NOMO-1 treated with dmso at 0.1 percent for 144 hours (cell line): ENCODE results near the gene PLA2R1.

Source experiments
- DNase-seq: peaks from one replicate; lab custom pipeline; 2025; ENCODE audit not compliant: unreplicated experiment; lab: John Stamatoyannopoulos, UW

Gene PLA2R1

DNA sequence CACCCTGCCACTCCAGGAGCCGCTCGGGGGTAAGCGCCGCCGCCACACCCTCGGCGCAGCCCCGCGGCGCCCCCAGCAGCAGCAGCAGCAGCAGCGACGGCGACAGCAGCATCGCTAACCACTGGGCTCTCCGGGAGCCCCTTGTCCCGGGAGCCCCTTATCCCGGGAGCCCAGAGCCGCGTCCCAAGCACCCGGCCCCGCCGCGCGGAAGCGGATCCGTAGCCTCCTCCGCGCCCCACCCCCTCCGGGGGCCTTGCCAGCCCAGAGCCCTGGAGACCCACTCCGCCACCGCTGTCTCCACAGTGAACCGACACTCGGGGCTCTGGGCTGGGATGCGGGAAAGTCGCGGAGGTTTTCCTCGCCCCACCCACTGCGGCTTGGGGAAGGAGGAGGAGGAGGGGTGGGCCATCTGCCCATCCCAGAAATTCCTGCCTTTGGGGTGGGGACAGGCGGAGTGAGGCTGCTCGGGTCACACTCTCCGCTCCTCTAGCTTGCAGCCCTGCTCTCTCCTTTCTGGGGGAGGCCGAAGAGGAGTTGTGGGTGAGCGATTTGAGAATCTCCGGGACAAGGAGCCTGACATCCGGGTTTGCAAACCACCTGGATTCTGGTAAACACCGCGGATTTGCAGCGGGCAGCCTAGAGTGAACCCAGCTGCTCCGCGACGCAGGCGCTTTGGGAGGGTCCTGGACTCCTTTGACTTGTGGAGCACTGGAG, at the start of gene PLA2R1:
TSS of gene PLA2R1 (minus strand) at position 324 of the 714 bp plus-strand sequence. CDS start at position 112, 212 bp downstream.
- no peak for DNase-seq

DNA sequence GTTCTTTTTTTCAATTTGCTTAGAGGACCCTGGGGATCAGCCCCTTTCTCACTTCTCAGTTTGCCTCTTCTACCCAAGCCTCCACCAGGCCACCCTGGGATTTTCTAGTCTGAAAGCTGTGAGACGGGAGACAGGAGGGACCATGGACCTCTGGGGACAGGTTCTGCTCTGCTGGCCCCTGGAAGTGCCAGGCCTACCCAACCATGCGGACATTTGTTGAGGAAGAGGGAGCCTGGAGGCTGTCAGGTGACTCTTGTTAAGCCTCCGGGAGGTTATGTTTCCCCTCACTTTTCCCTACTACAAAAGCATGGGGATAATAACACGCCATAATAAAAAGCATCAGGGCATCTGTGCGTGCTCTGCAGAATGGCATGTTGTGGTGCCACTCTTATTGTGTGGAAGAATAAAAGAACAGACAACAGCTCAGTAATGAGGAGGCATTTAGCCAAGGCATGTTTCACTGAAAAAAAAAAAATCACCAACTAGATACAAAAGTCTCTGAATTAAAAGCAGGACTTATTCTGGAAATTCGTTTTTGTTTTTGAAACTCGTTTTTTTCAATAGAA, 48.3 kb upstream of the PLA2R1 start:
- no peak for DNase-seq

DNA sequence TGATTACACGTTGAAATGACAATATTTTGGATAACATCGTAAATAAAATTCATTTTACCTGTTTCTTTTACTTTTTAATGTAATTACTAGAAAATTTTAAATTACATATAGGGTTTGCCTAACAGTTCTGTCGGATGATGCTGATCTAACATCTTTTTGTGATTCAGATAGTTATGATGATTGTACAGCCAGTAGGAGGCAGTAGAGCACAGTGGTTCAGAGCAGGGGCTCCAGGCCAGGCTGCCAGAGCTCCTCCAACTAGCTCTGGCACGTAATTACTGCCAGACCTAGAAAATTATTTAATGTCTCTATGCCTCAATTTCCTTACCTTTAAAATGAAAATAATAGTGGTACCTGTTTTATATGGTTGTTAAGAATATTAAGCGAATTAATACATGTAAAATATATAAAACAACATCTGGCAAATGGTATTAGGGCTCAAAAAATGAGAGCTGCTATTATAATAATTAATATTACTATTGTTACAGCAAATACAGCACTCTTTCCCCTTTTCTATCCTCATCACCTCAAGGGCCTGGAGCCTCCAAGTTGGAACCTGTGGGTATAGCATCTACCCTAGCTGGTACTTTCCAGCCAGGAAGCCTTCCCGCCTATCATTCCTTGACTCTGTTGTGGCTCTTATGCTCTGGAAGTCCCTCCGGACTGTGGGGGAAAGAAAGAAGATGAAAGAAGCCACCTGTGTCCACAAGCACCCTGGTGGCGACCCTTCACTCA, 47.7 kb upstream of the PLA2R1 start:
- peak; percentile 16 for DNase-seq

DNA sequence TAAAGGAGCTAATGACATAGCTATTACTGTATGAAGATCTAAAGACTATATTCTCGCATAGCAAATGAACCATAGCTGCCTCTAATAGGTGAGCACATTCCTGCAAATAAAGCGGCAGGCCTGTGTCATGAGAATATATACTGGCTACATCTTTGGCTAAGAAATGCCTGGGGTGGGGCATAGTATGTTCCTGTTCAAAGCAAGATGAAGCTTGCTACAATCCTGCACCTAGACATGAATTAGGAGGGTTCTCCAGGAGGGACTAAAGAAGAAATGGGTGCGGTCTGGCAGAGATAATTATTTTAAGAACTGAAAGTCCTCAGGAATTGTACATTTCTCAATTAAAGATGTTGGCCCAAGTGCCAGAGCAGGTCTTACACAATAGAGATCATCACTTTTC, 46.8 kb upstream of the PLA2R1 start:
- no peak for DNase-seq

DNA sequence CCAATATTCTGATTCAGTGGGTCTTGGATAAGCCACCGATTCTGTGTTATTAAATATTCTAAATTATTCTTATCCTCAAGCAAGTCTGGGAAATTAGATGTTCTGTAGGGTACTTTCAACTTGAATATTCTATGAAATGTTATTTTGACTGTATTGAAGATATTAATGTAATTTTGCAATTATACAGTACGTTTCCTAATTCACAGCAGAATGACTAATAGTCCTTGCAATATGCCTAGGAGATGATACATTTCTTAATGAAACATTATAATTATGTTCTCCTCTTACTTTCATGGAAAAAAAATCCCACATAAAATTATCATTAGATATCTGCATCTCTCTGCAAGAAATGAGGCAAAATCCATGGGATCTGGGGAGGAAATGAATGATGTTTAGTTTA, 46.2 kb upstream of the PLA2R1 start:
- no peak for DNase-seq

GRCh38 chr2:160105366-160105765, 43.0 kb upstream of the PLA2R1 start:
- DNase-seq: no peak

GRCh38 chr2:160104115-160104514, 41.7 kb upstream of the PLA2R1 start:
- DNase-seq: no peak

DNA sequence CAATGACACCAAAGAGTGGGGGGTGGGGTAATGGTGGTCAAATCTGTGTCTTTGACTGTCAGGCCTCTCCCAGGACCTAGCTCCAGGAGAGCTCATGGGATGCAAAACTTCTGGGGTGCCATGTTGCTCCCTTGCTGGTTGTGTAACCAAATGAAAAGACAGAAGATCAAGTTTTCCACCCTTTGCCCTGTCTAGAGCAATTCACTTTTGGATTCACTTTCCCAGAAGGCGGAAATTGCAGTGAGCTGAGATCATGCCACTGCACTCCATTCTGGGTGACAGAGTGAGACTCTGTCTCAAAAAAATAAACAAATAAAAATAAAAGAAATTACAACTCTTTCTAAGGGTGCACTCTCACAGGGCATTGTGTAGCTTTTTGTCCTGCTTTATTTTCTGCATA, 34.9 kb upstream of the PLA2R1 start:
- no peak for DNase-seq

GRCh38 chr2:160096409-160096808, 34.0 kb upstream of the PLA2R1 start:
- DNase-seq: peak; percentile 32

DNA sequence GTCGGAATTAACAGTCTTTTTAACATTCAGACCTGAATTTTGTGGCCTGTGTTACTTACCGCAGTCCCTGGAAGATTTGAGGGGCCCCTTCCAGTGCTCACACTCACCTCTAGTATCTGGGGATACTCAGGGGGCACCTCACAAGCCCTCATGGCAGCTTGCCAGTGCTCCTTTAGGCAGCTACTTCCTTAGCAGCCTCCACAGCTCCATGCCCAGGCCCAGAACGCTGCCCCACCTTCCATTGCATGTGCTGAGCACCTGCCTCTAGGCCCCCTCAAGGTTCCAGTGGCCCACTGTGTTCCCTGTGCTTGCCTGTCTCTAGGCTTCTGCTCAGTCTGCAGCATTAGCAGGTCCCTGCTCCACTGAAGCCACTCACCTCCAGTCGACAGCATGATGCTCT, 30.0 kb upstream of the PLA2R1 start:
- DNase-seq: no peak

DNA sequence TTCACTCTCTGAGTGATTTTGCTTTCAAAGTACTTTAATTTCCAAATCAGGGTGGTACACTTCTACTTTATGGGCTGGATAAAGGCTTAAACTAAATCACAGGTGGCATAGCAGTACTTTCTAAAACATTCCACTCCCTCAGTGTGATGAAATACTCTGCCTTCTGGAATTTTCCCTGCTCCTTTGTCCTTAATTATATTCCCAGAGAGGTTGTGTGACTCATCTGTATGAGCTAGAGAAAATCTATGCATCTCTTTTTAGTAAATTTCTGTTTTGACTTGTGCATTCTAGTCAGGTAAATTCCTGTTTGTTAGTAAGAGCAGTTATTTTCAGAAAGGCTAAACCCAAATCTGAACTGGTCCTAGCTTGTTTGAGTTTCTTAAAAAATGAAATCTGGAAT, 29.0 kb upstream of the PLA2R1 start:
- DNase-seq: no peak

- peak; percentile 3 for DNase-seq
These were observed 25.7 kb upstream of the PLA2R1 start for GRCh38 chr2:160087854-160088745.

- DNase-seq: no peak
These were observed 23.2 kb upstream of the PLA2R1 start for GRCh38 chr2:160085662-160086061.

DNA sequence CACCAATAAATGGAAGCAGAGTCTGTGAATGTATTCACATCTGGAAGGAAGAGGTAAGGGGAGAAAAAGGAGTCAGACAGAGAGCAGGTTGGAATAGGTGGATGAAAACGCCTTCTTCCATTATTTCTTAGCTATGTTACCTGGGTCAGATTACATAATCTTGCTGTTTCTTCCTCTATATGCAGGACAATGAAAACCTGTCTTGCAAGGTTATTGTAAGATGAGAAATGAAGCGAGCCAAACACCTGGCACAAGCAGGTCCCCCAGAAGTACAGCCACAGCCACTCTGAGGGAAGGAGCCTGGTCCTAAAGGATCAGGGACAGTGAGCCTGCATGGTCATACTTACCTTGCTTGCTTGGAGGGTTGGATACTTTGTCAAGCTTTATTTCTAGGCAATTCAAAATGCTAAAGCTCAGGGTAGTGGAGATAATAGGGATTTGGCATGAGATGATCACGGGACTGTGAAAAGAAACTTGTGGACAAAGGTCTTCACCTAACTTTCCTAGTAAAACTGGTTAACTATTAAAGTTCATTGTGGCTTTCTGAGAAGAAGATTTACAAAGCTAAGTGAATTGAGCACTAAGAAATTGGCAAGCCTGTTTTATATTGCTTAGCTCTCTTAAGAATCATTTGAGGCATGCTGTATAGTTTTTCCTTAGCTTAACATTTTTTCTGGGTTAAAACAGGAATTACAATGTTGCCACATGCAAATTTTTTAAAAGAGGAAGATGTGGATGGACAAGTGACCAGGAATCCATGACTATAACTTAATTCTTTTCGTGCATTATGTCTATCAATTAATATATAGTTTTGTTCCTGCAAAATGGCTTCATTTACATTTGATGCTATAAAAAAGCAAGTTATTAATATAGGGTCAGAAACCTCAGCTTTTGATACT, 15.7 kb upstream of the PLA2R1 start:
- DNase-seq: no peak

- DNase-seq: no peak
These were observed 14.5 kb upstream of the PLA2R1 start for GRCh38 chr2:160076914-160077313.

- no peak for DNase-seq
These were observed 13.8 kb upstream of the PLA2R1 start for GRCh38 chr2:160076241-160076640.

DNA sequence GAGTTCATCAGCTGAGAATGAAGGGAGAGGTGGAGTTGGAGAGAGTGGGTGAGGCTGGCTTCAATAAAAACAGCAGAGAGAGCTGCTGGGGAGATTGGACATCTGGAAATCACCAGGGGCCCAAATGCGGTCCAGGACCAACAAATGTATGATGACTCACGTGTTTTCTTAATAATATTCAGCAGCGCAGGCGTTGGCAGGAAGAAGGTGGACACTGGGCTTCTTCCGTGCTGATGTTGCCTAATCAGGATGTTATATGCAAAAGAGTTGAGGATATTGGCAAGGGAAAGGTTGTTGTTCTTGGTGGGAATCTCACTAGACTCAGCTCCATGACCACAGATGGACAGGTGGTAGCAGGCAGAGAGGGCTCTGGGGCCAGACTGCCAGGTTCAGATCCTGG, 12.8 kb upstream of the PLA2R1 start:
- DNase-seq: no peak

GRCh38 chr2:160073284-160073888, 11.0 kb upstream of the PLA2R1 start:
- no peak for DNase-seq

GRCh38 chr2:160068906-160069305, 6.5 kb upstream of the PLA2R1 start:
- no peak for DNase-seq

GRCh38 chr2:160064916-160065315, 2.5 kb upstream of the PLA2R1 start:
- no peak for DNase-seq
